Astrocyte of the cerebellum (primary cell): Measurements from ENCODE around the gene FCAR.
"Not testable (repeated sequence)": the region's sequence is repeated elsewhere in the genome, so short reads cannot be mapped to it uniquely, and the experiment has no call there.

Source experiments
- DNase-seq: peaks from one replicate; pipeline ENCODE4 v3.0.0-alpha.2; 2011; ENCODE audit warnings: low read depth
- H3K4me3 ChIP-seq: 2 replicates; pipeline ENCODE4 v1.5.1; 2011; ENCODE audit warnings: mild to moderate bottlenecking, low read depth, low read length, moderate library complexity
- in situ Hi-C: cut with HindIII; loops from 2 replicates; pipeline ENCODE4 v1.10.0; 2017; ENCODE audit warnings: low sequenced_read_pairs
- TF ChIP-seq, protein P1 (sequence below): IDR thresholded peaks from 2 replicates; pipeline ENCODE4 v1.5.1; 2012; ENCODE audit warnings: low read length, low read depth, moderate library complexity, mild to moderate bottlenecking; ENCODE audit errors: missing control alignments

Gene FCAR

DNA sequence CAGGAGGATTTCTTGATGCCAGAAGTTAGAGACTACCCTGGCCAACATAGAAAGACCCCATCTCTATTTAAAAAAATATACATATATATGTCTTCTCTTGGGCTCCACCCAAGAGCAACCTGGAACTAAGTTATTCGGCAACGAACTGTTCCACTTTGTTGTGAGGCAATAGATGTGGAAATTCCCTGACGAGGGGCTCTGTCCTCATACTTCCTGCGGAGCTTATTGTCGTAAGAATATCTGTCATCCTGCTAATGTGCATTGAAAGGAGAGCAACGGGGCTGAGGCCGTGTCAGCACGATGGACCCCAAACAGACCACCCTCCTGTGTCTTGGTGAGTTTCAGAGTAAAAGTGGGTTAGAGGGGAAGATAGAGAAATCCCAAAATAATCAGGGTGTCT lies at the start of gene FCAR:
TSS of gene FCAR (plus strand) at position 246 of the 400 bp plus-strand sequence. CDS start at position 301, 55 bp downstream.
- DNase-seq, result no peak
- H3K4me3 ChIP-seq, result no peak within 1 kb of the TSS
- TF ChIP-seq, protein P1, sequence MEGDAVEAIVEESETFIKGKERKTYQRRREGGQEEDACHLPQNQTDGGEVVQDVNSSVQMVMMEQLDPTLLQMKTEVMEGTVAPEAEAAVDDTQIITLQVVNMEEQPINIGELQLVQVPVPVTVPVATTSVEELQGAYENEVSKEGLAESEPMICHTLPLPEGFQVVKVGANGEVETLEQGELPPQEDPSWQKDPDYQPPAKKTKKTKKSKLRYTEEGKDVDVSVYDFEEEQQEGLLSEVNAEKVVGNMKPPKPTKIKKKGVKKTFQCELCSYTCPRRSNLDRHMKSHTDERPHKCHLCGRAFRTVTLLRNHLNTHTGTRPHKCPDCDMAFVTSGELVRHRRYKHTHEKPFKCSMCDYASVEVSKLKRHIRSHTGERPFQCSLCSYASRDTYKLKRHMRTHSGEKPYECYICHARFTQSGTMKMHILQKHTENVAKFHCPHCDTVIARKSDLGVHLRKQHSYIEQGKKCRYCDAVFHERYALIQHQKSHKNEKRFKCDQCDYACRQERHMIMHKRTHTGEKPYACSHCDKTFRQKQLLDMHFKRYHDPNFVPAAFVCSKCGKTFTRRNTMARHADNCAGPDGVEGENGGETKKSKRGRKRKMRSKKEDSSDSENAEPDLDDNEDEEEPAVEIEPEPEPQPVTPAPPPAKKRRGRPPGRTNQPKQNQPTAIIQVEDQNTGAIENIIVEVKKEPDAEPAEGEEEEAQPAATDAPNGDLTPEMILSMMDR, result no peak
- in situ Hi-C loops, result no loop called here

DNA sequence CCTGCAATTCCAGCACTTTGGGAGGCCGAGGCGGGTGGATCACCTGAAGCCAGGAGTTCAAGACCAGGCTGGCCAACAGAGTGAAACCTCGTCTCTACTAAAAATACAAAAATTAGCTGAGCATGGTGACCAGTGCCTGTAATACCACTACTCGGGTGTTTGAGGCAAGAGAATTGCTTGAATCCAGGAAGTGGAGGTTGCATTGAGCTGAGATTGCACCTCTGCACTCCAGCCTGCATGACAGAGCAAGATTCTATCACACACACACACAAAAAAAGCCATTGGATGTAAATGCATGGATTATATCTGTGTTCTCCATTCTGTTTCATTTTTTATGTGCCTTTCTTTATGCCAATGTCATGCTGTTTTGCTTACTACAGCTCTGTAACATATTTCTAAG lies 49.6 kb upstream of the FCAR start:
- DNase-seq, in situ Hi-C loops, H3K4me3 ChIP-seq: not testable (repeated sequence)

DNA sequence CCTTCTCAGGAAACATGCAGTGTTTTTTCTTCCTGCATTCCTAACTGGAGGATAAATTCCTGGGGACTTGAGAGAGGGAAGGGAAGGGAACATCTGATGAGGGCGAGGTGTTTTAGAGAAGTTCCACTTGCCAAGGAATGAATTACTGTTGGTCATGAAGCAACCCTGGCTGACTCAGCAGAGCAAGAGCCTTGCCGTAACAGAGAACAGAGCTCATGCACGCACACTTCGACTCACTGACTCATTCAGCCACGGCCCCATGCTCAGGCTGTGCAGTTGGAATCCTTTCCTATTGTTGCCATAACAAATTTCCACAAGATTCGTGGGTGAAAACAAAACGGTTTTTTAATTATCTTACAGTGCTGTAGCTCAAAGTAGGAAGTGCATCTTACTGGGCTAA lies 48.7 kb upstream of the FCAR start:
- DNase-seq, in situ Hi-C loops, H3K4me3 ChIP-seq: not testable (repeated sequence)

DNA sequence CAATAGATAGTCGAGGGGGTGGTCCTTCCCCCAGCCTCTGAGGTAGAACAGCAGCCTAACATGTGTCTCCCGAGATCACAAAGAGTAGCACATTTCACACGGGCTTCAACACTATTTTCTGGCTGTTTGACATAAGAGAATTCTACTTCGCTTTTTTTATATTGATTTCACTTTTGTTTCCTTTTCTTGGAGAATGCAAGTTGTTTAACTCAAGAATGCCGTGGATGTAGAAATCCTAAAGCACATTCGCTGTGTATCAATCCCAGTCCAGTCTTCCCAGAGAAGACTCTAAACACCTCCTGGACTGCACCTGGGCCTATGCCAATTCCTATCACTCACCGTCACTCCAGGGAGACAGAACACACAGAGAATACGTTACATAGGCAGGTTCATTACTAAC lies 46.0 kb upstream of the FCAR start:
- H3K4me3 ChIP-seq, DNase-seq, in situ Hi-C loops: not testable (repeated sequence)

DNA sequence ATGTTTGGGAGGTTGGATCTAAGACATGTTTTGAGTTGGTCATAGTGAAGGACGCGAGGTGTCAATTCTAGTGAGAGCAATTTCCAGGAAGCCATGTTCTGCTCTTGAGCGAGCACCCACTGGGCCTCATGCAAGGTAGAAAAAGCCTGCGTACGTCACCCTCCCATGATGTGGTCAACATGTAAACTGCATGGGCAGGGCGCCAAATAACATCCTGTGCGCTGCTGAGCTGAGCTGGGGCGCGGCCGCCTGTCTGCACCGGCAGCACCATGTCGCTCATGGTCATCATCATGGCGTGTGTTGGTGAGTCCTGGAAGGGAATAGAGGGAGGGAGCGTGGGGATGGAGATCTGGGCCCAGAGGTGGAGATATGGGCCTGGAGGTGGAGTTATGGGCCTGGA lies 41.5 kb upstream of the FCAR start, which contains the start of gene KIR2DS4:
TSS of gene KIR2DS4 (plus strand) at position 181 of the 400 bp plus-strand sequence.
- in situ Hi-C loops, DNase-seq, H3K4me3 ChIP-seq: not testable (repeated sequence)

DNA sequence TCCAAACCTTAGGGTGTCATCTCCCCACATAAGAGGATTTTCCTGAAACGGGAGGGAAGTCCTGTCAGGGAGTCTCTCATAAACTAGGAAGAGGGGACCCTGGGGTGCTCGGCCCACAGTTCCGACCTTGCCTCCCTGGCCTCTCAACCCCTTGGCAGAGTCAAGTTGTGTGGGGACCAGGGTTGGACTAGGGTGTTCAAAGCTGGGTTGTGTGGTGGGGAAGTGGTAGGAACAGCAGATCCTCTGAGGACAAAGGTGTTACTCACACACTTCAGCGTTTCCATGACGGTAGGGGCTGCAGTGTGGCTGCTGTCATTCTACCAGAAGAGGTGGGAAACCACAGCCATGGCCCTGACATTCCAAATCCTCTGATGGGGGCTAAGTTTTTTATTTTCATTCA lies 38.9 kb upstream of the FCAR start:
- H3K4me3 ChIP-seq, DNase-seq, in situ Hi-C loops: not testable (repeated sequence)

DNA sequence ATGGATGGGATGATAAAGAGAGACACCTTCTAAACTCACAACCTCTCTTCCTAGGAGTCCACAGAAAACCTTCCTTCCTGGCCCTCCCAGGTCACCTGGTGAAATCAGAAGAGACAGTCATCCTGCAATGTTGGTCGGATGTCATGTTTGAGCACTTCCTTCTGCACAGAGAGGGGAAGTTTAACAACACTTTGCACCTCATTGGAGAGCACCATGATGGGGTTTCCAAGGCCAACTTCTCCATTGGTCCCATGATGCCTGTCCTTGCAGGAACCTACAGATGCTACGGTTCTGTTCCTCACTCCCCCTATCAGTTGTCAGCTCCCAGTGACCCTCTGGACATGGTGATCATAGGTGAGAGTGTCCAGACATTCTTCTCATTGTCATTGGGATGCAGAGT lies 36.5 kb upstream of the FCAR start:
- H3K4me3 ChIP-seq, DNase-seq, in situ Hi-C loops: not testable (repeated sequence)

DNA sequence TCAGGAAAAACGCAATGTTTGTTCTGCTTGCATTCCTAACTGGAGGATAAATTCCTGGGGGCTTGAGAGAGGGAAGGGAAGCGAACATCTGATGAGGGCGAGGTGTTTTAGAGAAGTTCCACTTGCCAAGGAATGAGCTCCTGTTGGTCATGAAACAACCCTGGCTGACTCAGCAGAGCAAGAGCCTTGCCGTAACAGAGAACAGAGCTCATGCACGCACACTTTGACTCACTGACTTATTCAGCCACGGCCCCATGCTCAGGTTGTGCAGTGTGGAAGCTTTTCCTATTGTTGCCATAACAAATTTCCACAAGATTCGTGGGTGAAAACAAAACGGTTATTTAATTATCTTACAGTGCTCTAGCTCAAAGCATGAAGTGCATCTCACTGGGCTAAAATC lies 30.9 kb upstream of the FCAR start:
- DNase-seq, H3K4me3 ChIP-seq, in situ Hi-C loops: not testable (repeated sequence)

DNA sequence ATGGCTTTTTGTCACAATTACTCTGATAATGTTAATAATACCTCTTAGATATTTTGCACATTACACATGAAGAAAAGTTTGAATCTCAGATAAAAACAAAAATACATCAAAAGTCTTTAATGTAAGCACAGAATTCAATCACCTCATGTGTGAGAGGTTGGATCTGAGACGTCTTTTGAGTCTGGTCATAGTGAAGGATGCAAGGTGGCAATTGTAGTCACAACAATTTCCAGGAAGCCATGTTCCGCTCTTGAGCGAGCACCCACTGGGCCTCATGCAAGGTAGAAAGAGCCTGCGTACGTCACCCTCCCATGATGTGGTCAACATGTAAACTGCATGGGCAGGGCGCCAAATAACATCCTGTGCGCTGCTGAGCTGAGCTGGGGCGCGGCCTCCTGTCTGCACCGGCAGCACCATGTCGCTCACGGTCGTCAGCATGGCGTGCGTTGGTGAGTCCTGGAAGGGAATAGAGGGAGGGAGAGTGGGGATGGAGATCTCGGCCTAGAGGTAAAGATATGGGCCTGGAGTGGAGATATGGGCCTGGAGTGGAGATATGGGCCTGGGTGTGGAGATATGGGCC lies 23.9 kb upstream of the FCAR start, which contains the start of gene KIR3DL2:
TSS of gene KIR3DL2 (plus strand) at position 383 of the 580 bp plus-strand sequence. CDS start at position 416, 33 bp downstream.
- DNase-seq, in situ Hi-C loops, H3K4me3 ChIP-seq: not testable (repeated sequence)

DNA sequence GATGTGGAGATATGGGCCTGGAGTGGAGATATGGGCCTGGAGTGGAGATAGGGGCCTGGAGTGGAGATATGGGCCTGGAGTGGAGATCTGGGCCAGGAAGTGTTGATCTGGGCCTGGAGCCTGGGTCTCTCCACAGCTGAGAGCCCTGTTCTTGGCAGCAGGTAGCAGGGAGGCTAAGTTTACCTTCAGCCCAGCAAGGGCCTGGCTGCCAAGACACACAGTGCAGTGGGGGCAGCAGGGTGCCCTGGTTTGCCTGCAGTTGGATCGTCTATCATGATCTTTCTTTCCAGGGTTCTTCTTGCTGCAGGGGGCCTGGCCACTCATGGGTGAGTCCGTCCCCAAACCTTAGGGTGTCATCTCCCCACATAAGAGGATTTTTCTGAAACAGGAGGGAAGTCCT lies 23.1 kb upstream of the FCAR start:
- no peak overlapping the region for H3K4me3 ChIP-seq
- no peak for DNase-seq
- in situ Hi-C loops, result no loop called here
- TF ChIP-seq, protein P1, result no peak

DNA sequence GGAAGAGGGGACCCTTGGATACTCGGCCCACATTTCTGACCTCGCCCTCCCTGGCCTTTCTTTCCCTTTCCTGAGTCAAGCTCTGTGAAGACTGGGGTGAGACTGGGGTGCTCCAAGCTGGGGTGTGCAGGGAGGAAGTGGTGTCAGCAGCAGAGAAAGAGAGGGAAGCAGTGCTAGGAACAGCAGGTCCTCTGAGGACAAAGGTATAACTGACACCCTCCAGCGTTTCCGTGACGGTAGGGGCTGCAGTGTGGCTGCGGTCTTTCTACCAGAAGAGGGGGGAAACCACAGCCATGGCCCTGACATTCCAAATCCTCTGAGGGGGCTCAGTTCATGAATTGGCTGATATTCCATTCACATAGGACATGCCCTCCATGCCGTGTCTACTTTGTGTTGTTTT lies 22.7 kb upstream of the FCAR start:
- H3K4me3 ChIP-seq, result no peak overlapping the region
- TF ChIP-seq, protein P1, result no peak
- in situ Hi-C loops, result no loop called here
- no peak for DNase-seq

DNA sequence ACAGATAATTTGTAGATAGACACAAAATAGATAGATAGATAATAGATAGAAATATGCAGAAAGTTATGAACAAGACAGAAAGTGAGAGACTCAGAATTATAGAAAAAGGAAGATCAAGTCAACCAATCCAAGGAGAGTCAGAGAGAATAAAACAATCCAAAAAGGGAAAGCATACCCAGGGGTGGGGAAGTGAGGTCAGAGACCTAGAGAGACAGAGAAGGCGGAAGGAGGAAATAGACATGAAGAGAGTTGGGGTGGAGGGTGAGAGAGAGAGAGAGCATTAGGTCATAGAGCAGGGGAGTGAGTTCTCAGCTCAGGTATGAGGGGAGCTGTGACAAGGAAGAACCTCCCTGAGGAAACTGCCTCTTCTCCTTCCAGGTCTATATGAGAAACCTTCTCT lies 18.8 kb upstream of the FCAR start:
- DNase-seq, H3K4me3 ChIP-seq, in situ Hi-C loops: not testable (repeated sequence)

DNA sequence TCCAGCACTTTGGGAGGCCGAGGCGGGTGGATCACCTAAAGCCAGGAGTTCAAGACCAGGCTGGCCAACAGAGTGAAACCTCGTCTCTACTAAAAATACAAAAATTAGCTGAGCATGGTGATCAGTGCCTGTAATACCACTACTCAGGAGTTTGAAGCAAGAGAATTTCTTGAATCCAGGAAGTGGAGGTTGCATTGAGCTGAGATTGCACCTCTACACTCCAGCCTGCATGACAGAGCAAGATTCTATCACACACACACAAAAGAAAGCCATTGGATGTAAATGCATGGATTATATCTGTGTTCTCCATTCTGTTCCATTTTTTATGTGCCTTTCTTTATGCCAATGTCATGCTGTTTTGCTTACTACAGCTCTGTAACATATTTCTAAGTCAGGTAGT lies 15.6 kb upstream of the FCAR start:
- H3K4me3 ChIP-seq, DNase-seq, in situ Hi-C loops: not testable (repeated sequence)

DNA sequence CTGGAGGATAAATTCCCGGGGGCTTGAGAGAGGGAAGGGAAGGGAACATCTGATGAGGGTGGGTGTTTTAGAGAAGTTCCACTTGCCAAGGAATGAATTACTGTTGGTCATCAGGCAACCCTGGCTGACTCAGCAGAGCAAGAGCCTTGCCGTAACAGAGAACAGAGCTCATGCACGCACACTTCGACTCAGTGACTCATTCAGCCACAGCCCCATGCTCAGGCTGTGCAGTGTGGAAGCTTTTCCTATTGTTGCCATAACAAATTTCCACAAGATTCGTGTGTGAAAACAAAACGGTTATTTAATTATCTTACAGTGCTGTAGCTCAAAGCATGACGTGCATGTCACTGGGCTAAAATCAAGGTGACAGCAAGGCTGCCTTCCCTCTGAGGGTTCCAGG lies 14.6 kb upstream of the FCAR start:
- in situ Hi-C loops, H3K4me3 ChIP-seq, DNase-seq: not testable (repeated sequence)

DNA sequence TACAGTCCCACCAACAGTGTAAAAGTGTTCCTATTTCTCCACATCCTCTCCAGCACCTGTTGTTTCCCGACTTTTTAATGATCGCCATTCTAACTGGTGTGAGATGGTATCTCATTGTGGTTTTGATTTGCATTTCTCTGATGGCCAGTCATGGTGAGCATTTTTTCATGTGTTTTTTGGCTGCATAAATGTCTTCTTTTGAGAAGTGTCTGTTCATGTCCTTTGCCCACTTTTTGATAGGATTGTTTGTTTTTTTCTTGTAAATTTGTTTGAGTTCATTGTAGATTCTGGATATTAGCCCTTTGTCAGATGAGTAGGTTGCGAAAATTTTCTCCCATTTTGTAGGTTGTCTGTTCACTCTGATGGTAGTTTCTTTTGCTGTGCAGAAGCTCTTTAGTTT lies 10.6 kb upstream of the FCAR start:
- H3K4me3 ChIP-seq, in situ Hi-C loops, DNase-seq: not testable (repeated sequence)
